GM12878 (cell line): ENCODE measurements around the gene KCND2. TPM values are rescaled to one million over a fixed set of nuclear protein-coding genes. Genes with fewer than 3 reads are reported as not detected.

ENCODE experiments used
- CBX3 ChIP-seq: fragments of 200-600 bp; sonication (generic); IDR thresholded peaks from 2 replicates; pipeline ENCODE4 v1.6.1; 2016; ENCODE audit warnings: low read depth, borderline replicate concordance
- CREB1 ChIP-seq: IDR thresholded peaks from 2 replicates; pipeline ENCODE4 v1.6.1; 2012; ENCODE audit warnings: low read depth, mild to moderate bottlenecking, inconsistent platforms
- CUX1 ChIP-seq: IDR thresholded peaks from 2 replicates; pipeline ENCODE4 v1.6.1; 2012; ENCODE audit warnings: improper control_type of control experiment, low read depth, low read length; ENCODE audit not compliant: insufficient replicate concordance
- HDGF ChIP-seq: fragments of 450-650 bp; IDR thresholded peaks from 2 replicates; pipeline ENCODE4 v1.6.1; 2016; ENCODE audit warnings: antibody characterized with exemption
- NFYB ChIP-seq: IDR thresholded peaks from 2 replicates; pipeline ENCODE4 v1.6.1; 2011; ENCODE audit warnings: low read depth, mild to moderate bottlenecking, low read length, improper control_type of control experiment, moderate library complexity; ENCODE audit not compliant: insufficient read depth
- PKNOX1 ChIP-seq: fragments of 450-650 bp; IDR thresholded peaks from 2 replicates; pipeline ENCODE4 v1.6.1; 2016; ENCODE audit warnings: mild to moderate bottlenecking
- TAF1 ChIP-seq: IDR thresholded peaks from 2 replicates; pipeline ENCODE4 v1.6.1; 2011; ENCODE audit warnings: mild to moderate bottlenecking, low read depth, low read length, borderline replicate concordance
- TARDBP ChIP-seq: IDR thresholded peaks from 2 replicates; pipeline ENCODE4 v1.6.1; 2016; ENCODE audit warnings: borderline replicate concordance
- ZSCAN29 ChIP-seq: fragments of 450-650 bp; IDR thresholded peaks from 2 replicates; pipeline ENCODE4 v1.6.1; 2017; ENCODE audit warnings: mild to moderate bottlenecking, moderate library complexity
- polyA plus RNA-seq, 11 experiments: library from polyadenylated mRNA; depleted of rRNA in 4 of 11; unstranded in 6 of 11; stranded (reverse) in 5 of 11; fragments of >200 nt; fragmentation: Nextera tagmentation in 4 of 11; fragmentation: Illumina TruSeq in 1 of 11; extraction: Ambion mirVana in 4 of 11; extraction: Trizol in 1 of 11; gene quantifications; 1 replicate in 1 of 11; 2 replicates in 10 of 11; pipeline versions ENCODE4 v1.2.1 to v1.2.3, GENCODE V29; 2011 to 2016; ENCODE audit warnings: inconsistent platforms in 2 of 11, missing spikeins in 2 of 11, low read depth in 1 of 11
- total RNA-seq, 4 experiments: library from RNA; depleted of rRNA in 3 of 4; stranded (reverse); fragments of >200 nt in 3 of 4; fragmentation: Illumina TruSeq in 1 of 4; extraction: Trizol in 1 of 4; gene quantifications; 2 replicates each; pipeline versions ENCODE4 v1.2.1 to v1.2.3, GENCODE V29; 2013 to 2021
- TF ChIP-seq, protein P1 (sequence below): fragments of 450-650 bp; IDR thresholded peaks from 2 replicates; pipeline ENCODE4 v1.6.1; 2017; ENCODE audit warnings: antibody characterized with exemption, mild to moderate bottlenecking, moderate library complexity

The KCND2 gene
- total and polyA plus RNA-seq, 10 of the 15 experiments (the other 5 are each of a cell fraction or from before 2014, with no cell fraction given) = 3.6 to 22.3 (median 6.3) TPM

DNA sequence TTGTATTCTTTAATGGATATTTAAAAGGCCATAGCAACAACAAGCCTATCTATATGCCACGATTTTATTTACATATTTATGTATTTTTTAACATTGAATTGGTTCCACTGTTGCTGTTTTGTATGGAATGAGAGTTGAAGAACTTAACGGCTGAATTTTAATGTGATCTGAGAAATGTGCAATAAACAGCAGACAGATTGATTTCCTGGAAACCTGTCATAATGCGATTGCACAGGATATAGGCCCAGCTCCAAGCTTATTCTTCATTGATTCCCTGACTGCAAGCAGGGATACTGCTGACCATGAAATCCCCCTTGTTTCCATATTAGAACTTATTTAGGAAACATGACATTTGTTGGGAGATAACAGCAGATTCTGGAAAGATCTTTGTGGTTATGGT is 195.6 kb downstream of the KCND2 start (continued):
- TF ChIP-seq, protein P1, sequence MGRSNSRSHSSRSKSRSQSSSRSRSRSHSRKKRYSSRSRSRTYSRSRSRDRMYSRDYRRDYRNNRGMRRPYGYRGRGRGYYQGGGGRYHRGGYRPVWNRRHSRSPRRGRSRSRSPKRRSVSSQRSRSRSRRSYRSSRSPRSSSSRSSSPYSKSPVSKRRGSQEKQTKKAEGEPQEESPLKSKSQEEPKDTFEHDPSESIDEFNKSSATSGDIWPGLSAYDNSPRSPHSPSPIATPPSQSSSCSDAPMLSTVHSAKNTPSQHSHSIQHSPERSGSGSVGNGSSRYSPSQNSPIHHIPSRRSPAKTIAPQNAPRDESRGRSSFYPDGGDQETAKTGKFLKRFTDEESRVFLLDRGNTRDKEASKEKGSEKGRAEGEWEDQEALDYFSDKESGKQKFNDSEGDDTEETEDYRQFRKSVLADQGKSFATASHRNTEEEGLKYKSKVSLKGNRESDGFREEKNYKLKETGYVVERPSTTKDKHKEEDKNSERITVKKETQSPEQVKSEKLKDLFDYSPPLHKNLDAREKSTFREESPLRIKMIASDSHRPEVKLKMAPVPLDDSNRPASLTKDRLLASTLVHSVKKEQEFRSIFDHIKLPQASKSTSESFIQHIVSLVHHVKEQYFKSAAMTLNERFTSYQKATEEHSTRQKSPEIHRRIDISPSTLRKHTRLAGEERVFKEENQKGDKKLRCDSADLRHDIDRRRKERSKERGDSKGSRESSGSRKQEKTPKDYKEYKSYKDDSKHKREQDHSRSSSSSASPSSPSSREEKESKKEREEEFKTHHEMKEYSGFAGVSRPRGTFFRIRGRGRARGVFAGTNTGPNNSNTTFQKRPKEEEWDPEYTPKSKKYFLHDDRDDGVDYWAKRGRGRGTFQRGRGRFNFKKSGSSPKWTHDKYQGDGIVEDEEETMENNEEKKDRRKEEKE = no peak
- TF ChIP-seq NFYB (no peak), CBX3 (no peak), TAF1 (no peak), CUX1 (no peak), TARDBP (no peak), HDGF (no peak), PKNOX1 (no peak), CREB1 (no peak), ZSCAN29 (no peak)
